ENCODE results near the gene POLK.

GRCh38 chr5:75610201-75610600, 98.5 kb downstream of the POLK start:
- TF ChIP-seq, protein P1, sequence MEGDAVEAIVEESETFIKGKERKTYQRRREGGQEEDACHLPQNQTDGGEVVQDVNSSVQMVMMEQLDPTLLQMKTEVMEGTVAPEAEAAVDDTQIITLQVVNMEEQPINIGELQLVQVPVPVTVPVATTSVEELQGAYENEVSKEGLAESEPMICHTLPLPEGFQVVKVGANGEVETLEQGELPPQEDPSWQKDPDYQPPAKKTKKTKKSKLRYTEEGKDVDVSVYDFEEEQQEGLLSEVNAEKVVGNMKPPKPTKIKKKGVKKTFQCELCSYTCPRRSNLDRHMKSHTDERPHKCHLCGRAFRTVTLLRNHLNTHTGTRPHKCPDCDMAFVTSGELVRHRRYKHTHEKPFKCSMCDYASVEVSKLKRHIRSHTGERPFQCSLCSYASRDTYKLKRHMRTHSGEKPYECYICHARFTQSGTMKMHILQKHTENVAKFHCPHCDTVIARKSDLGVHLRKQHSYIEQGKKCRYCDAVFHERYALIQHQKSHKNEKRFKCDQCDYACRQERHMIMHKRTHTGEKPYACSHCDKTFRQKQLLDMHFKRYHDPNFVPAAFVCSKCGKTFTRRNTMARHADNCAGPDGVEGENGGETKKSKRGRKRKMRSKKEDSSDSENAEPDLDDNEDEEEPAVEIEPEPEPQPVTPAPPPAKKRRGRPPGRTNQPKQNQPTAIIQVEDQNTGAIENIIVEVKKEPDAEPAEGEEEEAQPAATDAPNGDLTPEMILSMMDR (IDR thresholded peaks at IDR 0.05) = no peak
- no peak for TF ChIP-seq SMC3 (IDR thresholded peaks at IDR 0.05; ENCODE audit: low read depth, low read length)
- TF ChIP-seq, protein P2, sequence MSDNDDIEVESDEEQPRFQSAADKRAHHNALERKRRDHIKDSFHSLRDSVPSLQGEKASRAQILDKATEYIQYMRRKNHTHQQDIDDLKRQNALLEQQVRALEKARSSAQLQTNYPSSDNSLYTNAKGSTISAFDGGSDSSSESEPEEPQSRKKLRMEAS (IDR thresholded peaks at IDR 0.05; ENCODE audit: low read depth) = no peak
- TF ChIP-seq RAD21 (IDR thresholded peaks at IDR 0.05; ENCODE audit: low read length) = no peak
- TF ChIP-seq REST (IDR thresholded peaks at IDR 0.05; ENCODE audit: low read depth, low read length) = no peak
- no peak for TF ChIP-seq GABPA (IDR thresholded peaks at IDR 0.05; ENCODE audit: low read depth)
- no peak for TF ChIP-seq TAF1 (IDR thresholded peaks at IDR 0.05; ENCODE audit: borderline replicate concordance, low read depth, low read length)
- no peak for TF ChIP-seq MEF2A (IDR thresholded peaks at IDR 0.05; ENCODE audit: borderline replicate concordance, low read depth)
- TF ChIP-seq POLR2AphosphoS5 (IDR thresholded peaks at IDR 0.05; ENCODE audit: low read depth, low read length) = no peak
- no peak for TF ChIP-seq SIN3A (IDR thresholded peaks at IDR 0.05; ENCODE audit: borderline replicate concordance, low read depth, low read length)
- no peak for TF ChIP-seq EP300 (IDR thresholded peaks at IDR 0.05; ENCODE audit: borderline replicate concordance in 1 of 2, low read depth in 1 of 2, low read length in 1 of 2)
- no peak for TF ChIP-seq JUND (IDR thresholded peaks at IDR 0.05)
- no peak for TF ChIP-seq GATA2 (CRISPR knock-in tag; IDR thresholded peaks at IDR 0.05)
- TF ChIP-seq NFIC (IDR thresholded peaks at IDR 0.05; ENCODE audit: borderline replicate concordance) = no peak
